Measurements from ENCODE around the gene USP34. TPM values are rescaled to one million over a fixed set of nuclear protein-coding genes. Genes with fewer than 3 reads are reported as not detected.

USP34 gene
- total RNA-seq, 4 donors from 2014 or later: 120 to 210 (median 157) TPM

DNA sequence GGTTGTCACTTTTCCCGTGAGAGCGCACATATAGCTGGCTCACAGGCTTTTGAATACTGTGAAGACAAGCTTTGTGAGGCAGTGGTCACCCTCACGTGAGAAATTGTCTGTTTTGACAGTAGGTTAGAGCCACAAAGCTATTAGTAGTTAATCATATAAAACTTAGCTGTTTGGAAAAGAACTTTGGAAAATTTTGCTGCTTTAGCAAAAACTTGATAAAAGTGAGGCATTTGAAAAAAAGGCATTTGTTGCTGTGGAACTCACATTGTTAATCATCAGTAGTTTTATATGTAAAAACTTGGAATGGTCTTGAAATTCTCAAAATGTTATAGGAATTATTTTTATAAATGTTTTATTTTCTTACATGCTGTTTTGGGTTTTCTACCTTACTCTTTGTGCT lies 286.6 kb downstream of the USP34 start:
- no peak overlapping the region for H3K27ac ChIP-seq
- H3K4me1 ChIP-seq: peaks cover 0 to 35% (median 30%) of the 10 kb centered on the region in 3 donors
- WGBS, 2 donors (ENCODE audit: low coverage in 1 of 2): 78 to 83% methylated on average over 3 of the region's 3 CpGs
- TF ChIP-seq POLR2A (IDR thresholded peaks at IDR 0.05) (no peak), EP300 (IDR thresholded peaks at IDR 0.05) (no peak), CTCF (IDR thresholded peaks at IDR 0.05) (no peak), POLR2AphosphoS5 (IDR thresholded peaks at IDR 0.05) (no peak)
- peaks cover 0 to 90% of the 10 kb centered on the region in 2 donors for H3K36me3 ChIP-seq
- no peaks in the 10 kb centered on the region for H3K27me3 ChIP-seq
- no peak overlapping the region for H3K4me3 ChIP-seq
- no peak for ATAC-seq
- H3K9me3 ChIP-seq: no peaks in the 10 kb centered on the region

DNA sequence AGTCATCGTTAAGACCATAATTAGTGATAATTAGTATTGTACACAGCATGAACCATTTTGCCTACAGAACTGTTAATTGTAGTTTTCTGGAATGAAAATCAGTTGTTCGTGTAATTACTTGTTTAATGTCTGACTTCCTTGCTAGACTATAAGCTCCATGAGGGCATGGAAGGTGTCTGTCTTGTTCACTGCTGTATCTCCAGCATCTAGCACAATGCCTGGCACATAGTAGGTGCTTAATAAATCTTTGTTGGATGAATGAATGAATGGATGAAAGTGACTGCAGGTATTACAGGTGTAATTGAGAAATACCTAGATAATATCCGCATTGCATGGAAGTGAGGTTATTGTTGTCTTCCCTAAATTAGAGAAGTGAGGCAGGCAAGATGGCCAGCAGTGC lies 287.1 kb downstream of the USP34 start:
- 94 to 100% methylated on average over 3 of the region's 3 CpGs for WGBS, 2 donors (ENCODE audit: low coverage in 1 of 2)
- no peak for TF ChIP-seq EP300 (IDR thresholded peaks at IDR 0.05)
- TF ChIP-seq POLR2AphosphoS5 (IDR thresholded peaks at IDR 0.05): no peak
- TF ChIP-seq CTCF (IDR thresholded peaks at IDR 0.05): no peak
- no peak for TF ChIP-seq POLR2A (IDR thresholded peaks at IDR 0.05)
- Histone ChIP-seq H3K36me3 (peaks cover 0 to 85% of the 10 kb centered on the region in 2 donors), H3K4me3 (no peak overlapping the region), H3K9me3 (no peaks in the 10 kb centered on the region), H3K27me3 (no peaks in the 10 kb centered on the region), H3K27ac (no peak overlapping the region), H3K4me1 (peaks cover 0 to 39% (median 34%) of the 10 kb centered on the region in 3 donors)
- ATAC-seq: no peak

DNA sequence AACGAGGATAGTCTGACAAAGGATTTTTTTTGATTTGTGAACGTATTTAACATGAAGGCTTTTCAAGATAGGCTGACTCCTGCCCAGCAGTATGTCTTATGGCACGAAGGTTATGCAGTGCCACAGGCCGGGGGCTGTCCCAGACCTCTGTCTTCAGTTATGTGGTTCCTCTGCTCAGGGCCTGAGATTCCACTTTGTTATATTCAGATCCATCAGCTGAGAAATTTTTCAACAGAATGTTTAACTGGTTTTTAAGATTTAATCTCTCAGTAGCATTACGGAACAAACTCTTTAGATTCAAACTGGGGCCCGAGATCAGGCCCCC lies 288.9 kb downstream of the USP34 start:
- Histone ChIP-seq H3K4me3 (no peak overlapping the region), H3K4me1 (peaks cover 2 to 49% (median 41%) of the 10 kb centered on the region in 3 donors), H3K9me3 (no peaks in the 10 kb centered on the region), H3K27me3 (no peaks in the 10 kb centered on the region), H3K36me3 (peaks cover 0 to 67% of the 10 kb centered on the region in 2 donors), H3K27ac (peak overlapping the region in 2 of 4 donors; percentile 98)
- ATAC-seq: no peak
- 47 to 60% methylated on average over 6 of the region's 6 CpGs for WGBS, 2 donors (ENCODE audit: low coverage in 1 of 2)
- no peak for TF ChIP-seq CTCF (IDR thresholded peaks at IDR 0.05)
- TF ChIP-seq POLR2AphosphoS5 (IDR thresholded peaks at IDR 0.05): no peak
- TF ChIP-seq EP300 (IDR thresholded peaks at IDR 0.05): no peak
- no peak for TF ChIP-seq POLR2A (IDR thresholded peaks at IDR 0.05)

DNA sequence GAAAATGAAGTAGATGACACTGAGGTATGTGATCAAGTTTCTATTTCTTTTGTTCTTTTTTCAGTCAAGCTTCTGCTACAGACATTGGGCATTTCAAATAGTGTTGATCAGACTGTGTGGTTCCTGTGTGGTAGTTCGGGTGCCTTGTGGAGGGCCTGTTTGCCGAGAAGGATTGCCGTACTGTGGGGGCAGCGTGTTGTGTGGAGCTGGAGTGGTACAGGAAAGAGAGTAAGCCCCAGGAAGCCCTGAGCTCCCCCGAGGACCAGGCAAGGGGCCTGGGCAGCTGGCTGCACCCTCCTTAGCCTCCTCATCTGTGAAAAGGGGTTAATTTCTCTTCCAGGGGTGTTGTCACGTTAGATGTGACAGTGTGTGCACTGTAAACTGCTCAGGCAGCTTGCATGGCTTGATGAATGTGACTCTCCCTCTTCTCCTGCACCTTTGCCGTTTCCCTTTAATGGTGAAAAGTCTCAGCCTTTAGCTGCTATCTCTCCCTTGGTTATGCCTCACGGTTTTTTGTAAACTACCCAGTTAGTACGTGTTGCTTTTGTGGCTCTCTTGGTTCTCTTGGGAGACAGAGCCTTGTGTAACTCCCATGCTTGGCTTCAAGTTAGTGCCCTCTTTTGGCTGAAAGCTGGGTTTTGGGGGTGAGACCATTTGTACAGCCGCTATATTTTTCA lies 289.4 kb downstream of the USP34 start:
- 37 to 38% methylated on average over 2 to 9 of the region's 10 CpGs for WGBS, 2 donors (ENCODE audit: low coverage in 1 of 2)
- TF ChIP-seq POLR2AphosphoS5 (IDR thresholded peaks at IDR 0.05): no peak
- no peak for TF ChIP-seq EP300 (IDR thresholded peaks at IDR 0.05)
- TF ChIP-seq CTCF (IDR thresholded peaks at IDR 0.05): no peak
- TF ChIP-seq POLR2A (IDR thresholded peaks at IDR 0.05): no peak
- Histone ChIP-seq H3K4me3 (peak overlapping the region; percentile 4 to 27), H3K36me3 (peaks cover 0 to 62% of the 10 kb centered on the region in 2 donors), H3K4me1 (peaks cover 2 to 51% (median 41%) of the 10 kb centered on the region in 3 donors), H3K9me3 (no peaks in the 10 kb centered on the region), H3K27me3 (no peaks in the 10 kb centered on the region), H3K27ac (peak overlapping the region; percentile 17 to 98 (median 88))
- no peak for ATAC-seq

GRCh38 chr2:61180686-61181085 lies 290.2 kb downstream of the USP34 start:
- Histone ChIP-seq H3K27ac (peak overlapping the region; percentile 5 to 98 (median 88)), H3K4me3 (peak overlapping the region in 1 of 2 donors; percentile 23), H3K27me3 (no peaks in the 10 kb centered on the region), H3K4me1 (peaks cover 2 to 57% (median 41%) of the 10 kb centered on the region in 3 donors), H3K36me3 (peaks cover 0 to 54% of the 10 kb centered on the region in 2 donors), H3K9me3 (no peaks in the 10 kb centered on the region)
- no peak for ATAC-seq
- WGBS, 2 donors (ENCODE audit: low coverage in 1 of 2): 78 to 91% methylated on average over 4 of the region's 6 CpGs
- no peak for TF ChIP-seq POLR2AphosphoS5 (IDR thresholded peaks at IDR 0.05)
- TF ChIP-seq EP300 (IDR thresholded peaks at IDR 0.05): no peak
- TF ChIP-seq CTCF (IDR thresholded peaks at IDR 0.05): no peak
- TF ChIP-seq POLR2A (IDR thresholded peaks at IDR 0.05): no peak

All from gastroesophageal sphincter (tissue), 4 donors.